Uterus (tissue), 4 donors: ENCODE results near the gene TSPAN12. TPM values are rescaled to one million over a fixed set of nuclear protein-coding genes. Genes with fewer than 3 reads are reported as not detected.

Experiments used
- DNase-seq, 2 donors: peaks; one replicate each; pipeline ENCODE4 v3.0.0-alpha.2; 2019 to 2020
- H3K27ac ChIP-seq, 2 donors: fragments of 200-600 bp; sonication (generic); 1 replicate in 1 of 2; 2 replicates in 1 of 2; pipeline ENCODE4 v1.5.1; 2016 to 2018
- H3K27me3 ChIP-seq, 2 donors: fragments of 200-600 bp; sonication (generic); one replicate each; pipeline ENCODE4 v1.5.1; 2018 to 2019; ENCODE audit warnings: control low read depth in 1 of 2
- H3K36me3 ChIP-seq, 2 donors: fragments of 200-600 bp; sonication (generic); one replicate each; pipeline ENCODE4 v1.5.1; 2019; ENCODE audit warnings: control low read depth in 1 of 2
- H3K4me1 ChIP-seq, 2 donors: fragments of 200-600 bp; sonication (generic); one replicate each; pipeline ENCODE4 v1.5.1; 2018 to 2019; ENCODE audit warnings: control low read depth in 1 of 2
- H3K4me3 ChIP-seq, 2 donors: fragments of 200-600 bp; sonication (generic); 1 replicate in 1 of 2; 2 replicates in 1 of 2; pipeline ENCODE4 v1.5.1; 2018 to 2019; ENCODE audit warnings: mild to moderate bottlenecking in 1 of 2
- H3K9me3 ChIP-seq, 2 donors: fragments of 200-600 bp; sonication (generic); one replicate each; pipeline ENCODE4 v1.5.1; 2019; ENCODE audit warnings: control low read depth in 1 of 2
- POLR2A ChIP-seq, 2 donors: fragments of 450-650 bp; IDR thresholded peaks; one replicate each; pipeline ENCODE4 v1.6.1; 2016; ENCODE audit warnings: antibody characterized with exemption in 2 of 2, mild to moderate bottlenecking in 1 of 2, moderate library complexity in 1 of 2
- intact Hi-C: fragments of 100-400 bp; cut with DNase I; formaldehyde crosslinking; loops from one replicate; pipeline ENCODE4 v1.15.1; 2023; ENCODE audit warnings: low total_unique reads
- total RNA-seq, 4 donors: library from RNA; depleted of rRNA in 3 of 4; stranded (reverse); fragments of >200 nt in 3 of 4; gene quantifications; one replicate each; pipeline versions ENCODE4 v1.1.0 to v1.2.4, GENCODE V29; 2014 to 2023
- TF ChIP-seq, protein P1 (sequence below), 4 experiments: fragments of 200-600 bp in 2 of 4; fragments of 450-650 bp in 2 of 4; sonication (generic) in 2 of 4; IDR thresholded peaks; one replicate each; pipeline ENCODE4 v1.5.1; 2016 to 2019; ENCODE audit warnings: antibody characterized with exemption in 4 of 4, mild to moderate bottlenecking in 2 of 4, moderate library complexity in 1 of 4
- donor health status: DM: yes; HTN: yes; CAD: no.

TSPAN12 gene
- total RNA-seq, 4 donors from 2014 or later = 3.1 to 18.8 (median 11.8) TPM

DNA sequence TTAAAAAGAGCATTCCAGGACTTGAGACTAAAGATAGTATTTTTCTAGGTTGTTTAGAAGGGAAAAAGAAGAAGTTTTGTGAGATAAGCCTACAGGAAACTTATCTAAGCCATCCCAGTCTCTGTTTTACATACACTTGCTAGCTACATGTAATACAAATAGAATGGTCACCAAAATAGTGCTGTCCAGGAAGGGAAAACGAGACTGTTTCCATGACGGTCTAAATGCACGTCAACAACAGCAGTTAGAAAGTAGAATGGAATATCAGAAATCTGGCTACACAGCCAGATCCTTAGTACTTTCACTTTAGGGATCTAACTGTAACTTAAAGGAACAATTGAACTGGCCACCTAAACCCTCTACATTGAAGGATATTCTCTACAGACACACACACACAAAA lies 117.6 kb downstream of the TSPAN12 start:
- H3K36me3 ChIP-seq = no peaks in the 10 kb centered on the region
- H3K9me3 ChIP-seq = no peaks in the 10 kb centered on the region
- intact Hi-C loops = no loop called here
- H3K4me3 ChIP-seq = no peak overlapping the region
- H3K27ac ChIP-seq = no peak overlapping the region
- TF ChIP-seq POLR2A (IDR thresholded peaks at IDR 0.05) = no peak
- TF ChIP-seq, protein P1, sequence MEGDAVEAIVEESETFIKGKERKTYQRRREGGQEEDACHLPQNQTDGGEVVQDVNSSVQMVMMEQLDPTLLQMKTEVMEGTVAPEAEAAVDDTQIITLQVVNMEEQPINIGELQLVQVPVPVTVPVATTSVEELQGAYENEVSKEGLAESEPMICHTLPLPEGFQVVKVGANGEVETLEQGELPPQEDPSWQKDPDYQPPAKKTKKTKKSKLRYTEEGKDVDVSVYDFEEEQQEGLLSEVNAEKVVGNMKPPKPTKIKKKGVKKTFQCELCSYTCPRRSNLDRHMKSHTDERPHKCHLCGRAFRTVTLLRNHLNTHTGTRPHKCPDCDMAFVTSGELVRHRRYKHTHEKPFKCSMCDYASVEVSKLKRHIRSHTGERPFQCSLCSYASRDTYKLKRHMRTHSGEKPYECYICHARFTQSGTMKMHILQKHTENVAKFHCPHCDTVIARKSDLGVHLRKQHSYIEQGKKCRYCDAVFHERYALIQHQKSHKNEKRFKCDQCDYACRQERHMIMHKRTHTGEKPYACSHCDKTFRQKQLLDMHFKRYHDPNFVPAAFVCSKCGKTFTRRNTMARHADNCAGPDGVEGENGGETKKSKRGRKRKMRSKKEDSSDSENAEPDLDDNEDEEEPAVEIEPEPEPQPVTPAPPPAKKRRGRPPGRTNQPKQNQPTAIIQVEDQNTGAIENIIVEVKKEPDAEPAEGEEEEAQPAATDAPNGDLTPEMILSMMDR (IDR thresholded peaks at IDR 0.05) = no peak
- H3K27me3 ChIP-seq = no peaks in the 10 kb centered on the region
- H3K4me1 ChIP-seq = no peaks in the 10 kb centered on the region
- DNase-seq = no peak

DNA sequence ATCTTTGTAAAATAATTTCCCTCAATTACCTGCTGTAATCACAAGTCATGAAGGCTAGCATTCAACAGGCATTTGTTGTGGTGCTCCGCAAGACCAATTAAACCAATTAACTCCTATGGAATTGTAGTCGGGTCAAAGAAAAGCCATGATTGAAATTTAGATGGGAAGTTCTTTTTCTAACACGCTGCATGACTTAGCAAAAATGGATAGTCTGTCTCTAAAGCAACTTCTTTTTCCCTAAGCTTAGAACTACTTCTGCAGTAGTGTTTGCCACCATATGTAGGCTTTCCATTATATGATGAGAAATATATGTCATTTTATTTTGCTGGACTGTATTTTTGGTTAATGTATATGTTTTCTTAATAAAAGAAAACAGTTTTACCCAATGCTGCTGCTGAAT lies 119.1 kb downstream of the TSPAN12 start:
- TF ChIP-seq, protein P1 (IDR thresholded peaks at IDR 0.05) = no peak
- TF ChIP-seq POLR2A (IDR thresholded peaks at IDR 0.05) = no peak
- H3K4me3 ChIP-seq = no peak overlapping the region
- intact Hi-C loops = no loop called here
- no peak overlapping the region for H3K27ac ChIP-seq
- no peak for DNase-seq
- no peaks in the 10 kb centered on the region for H3K36me3 ChIP-seq
- H3K9me3 ChIP-seq = no peaks in the 10 kb centered on the region
- no peaks in the 10 kb centered on the region for H3K27me3 ChIP-seq
- no peaks in the 10 kb centered on the region for H3K4me1 ChIP-seq

Other genes with a start within 250 kb of the TSPAN12 start
- gene ING3, start 92.6 kb upstream of the TSPAN12 start, total RNA-seq = 10 to 100 TPM; 16.4 to 37.7 (median 21.3) TPM
- 100 to 1,000 TPM in 1 of 4 donors, 10 to 100 TPM in 3; 47.4 to 194 (median 59.2) TPM for gene CPED1, start 130.6 kb upstream of the TSPAN12 start, total RNA-seq